ENCODE measurements around the gene VSX1.

VSX1 gene

DNA sequence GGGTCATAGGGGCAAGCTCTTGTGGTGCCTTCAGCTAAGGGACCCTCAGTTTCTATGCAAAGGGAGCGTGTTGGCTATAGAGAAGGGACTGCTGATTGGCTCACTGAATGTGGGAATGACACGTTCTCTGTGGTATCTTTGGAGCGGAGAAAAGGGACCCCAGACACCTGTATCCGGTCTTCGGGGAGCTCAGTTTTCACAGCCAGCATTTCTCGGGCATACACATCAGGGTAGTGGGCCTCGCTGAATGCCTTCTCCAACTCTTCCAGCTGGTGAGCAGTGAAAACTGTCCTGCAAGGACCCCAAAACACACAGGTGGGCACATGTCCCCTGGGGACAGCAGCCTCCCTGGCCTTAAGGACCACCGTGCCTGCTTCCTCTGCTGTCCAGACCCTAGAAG, 3.3 kb downstream of the VSX1 start:
- H3K36me3 ChIP-seq (ENCODE audit: control insufficient read depth, insufficient read depth, low read length), result no peaks in the 10 kb centered on the region
- H3K27ac ChIP-seq (ENCODE audit: insufficient read depth, low read depth, low read length, poor library complexity, severe bottlenecking), result no peak overlapping the region
- peaks cover 4% of the 10 kb centered on the region for H3K4me1 ChIP-seq (ENCODE audit: control insufficient read depth, insufficient read depth, low read length)
- 81 to 82% methylated on average over 8 of the region's 8 CpGs for WGBS, 2 experiments
- H3K4me3 ChIP-seq (ENCODE audit: insufficient read depth, low read depth, low read length), result no peak overlapping the region
- H3K9me3 ChIP-seq (ENCODE audit: control insufficient read depth, low read length), result no peaks in the 10 kb centered on the region
- H3K27me3 ChIP-seq (ENCODE audit: control insufficient read depth, insufficient read depth, low read length, poor library complexity, severe bottlenecking), result peaks cover 84% of the 10 kb centered on the region

GRCh38 chr20:25077610-25078169, 4.3 kb downstream of the VSX1 start:
- peaks cover 76% of the 10 kb centered on the region for H3K27me3 ChIP-seq (ENCODE audit: control insufficient read depth, insufficient read depth, low read length, poor library complexity, severe bottlenecking)
- H3K4me3 ChIP-seq (ENCODE audit: insufficient read depth, low read depth, low read length), result peak overlapping the region; percentile 7
- H3K36me3 ChIP-seq (ENCODE audit: control insufficient read depth, insufficient read depth, low read length), result no peaks in the 10 kb centered on the region
- WGBS, 2 experiments, result 5% methylated on average over 38 of the region's 38 CpGs
- no peaks in the 10 kb centered on the region for H3K9me3 ChIP-seq (ENCODE audit: control insufficient read depth, low read length)
- H3K27ac ChIP-seq (ENCODE audit: insufficient read depth, low read depth, low read length, poor library complexity, severe bottlenecking), result no peak overlapping the region
- peaks cover 4% of the 10 kb centered on the region for H3K4me1 ChIP-seq (ENCODE audit: control insufficient read depth, insufficient read depth, low read length)

GRCh38 chr20:25076731-25077609, 5.0 kb downstream of the VSX1 start:
- Histone ChIP-seq H3K27me3 (ENCODE audit: control insufficient read depth, insufficient read depth, low read length, poor library complexity, severe bottlenecking) (peaks cover 76% of the 10 kb centered on the region), H3K36me3 (ENCODE audit: control insufficient read depth, insufficient read depth, low read length) (no peaks in the 10 kb centered on the region), H3K4me3 (ENCODE audit: insufficient read depth, low read depth, low read length) (peak overlapping the region; percentile 7), H3K27ac (ENCODE audit: insufficient read depth, low read depth, low read length, poor library complexity, severe bottlenecking) (no peak overlapping the region), H3K9me3 (ENCODE audit: control insufficient read depth, low read length) (no peaks in the 10 kb centered on the region), H3K4me1 (ENCODE audit: control insufficient read depth, insufficient read depth, low read length) (peaks cover 4% of the 10 kb centered on the region)
- 41 to 44% methylated on average over 14 of the region's 14 CpGs for WGBS, 2 experiments

DNA sequence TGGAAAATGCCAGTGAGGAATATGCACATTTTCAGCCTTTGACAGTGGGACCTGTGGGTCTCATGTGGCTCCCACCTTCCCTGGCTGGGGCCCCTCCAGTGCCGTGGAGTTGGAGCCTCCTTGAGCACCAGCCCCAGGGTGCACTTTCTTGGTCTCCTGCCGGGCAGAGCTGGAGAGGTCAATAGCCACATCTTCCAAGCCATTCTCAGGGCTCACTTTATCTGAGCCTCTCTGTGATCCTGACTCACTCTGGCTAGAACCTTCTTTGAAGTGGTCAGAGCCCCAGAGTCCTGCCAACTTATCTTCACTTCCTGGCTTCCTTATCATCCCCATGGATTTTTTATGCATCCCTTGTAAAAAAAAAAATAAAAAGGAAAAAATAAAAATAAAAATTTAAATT, 5.7 kb downstream of the VSX1 start:
- peaks cover 76% of the 10 kb centered on the region for H3K27me3 ChIP-seq (ENCODE audit: control insufficient read depth, insufficient read depth, low read length, poor library complexity, severe bottlenecking)

GRCh38 chr20:25073544-25073943, 8.4 kb downstream of the VSX1 start:
- Histone ChIP-seq H3K27me3 (ENCODE audit: control insufficient read depth, insufficient read depth, low read length, poor library complexity, severe bottlenecking) (peaks cover 70% of the 10 kb centered on the region), H3K9me3 (ENCODE audit: control insufficient read depth, low read length) (no peaks in the 10 kb centered on the region), H3K4me1 (ENCODE audit: control insufficient read depth, insufficient read depth, low read length) (no peaks in the 10 kb centered on the region), H3K36me3 (ENCODE audit: control insufficient read depth, insufficient read depth, low read length) (no peaks in the 10 kb centered on the region), H3K27ac (ENCODE audit: insufficient read depth, low read depth, low read length, poor library complexity, severe bottlenecking) (no peak overlapping the region), H3K4me3 (ENCODE audit: insufficient read depth, low read depth, low read length) (no peak overlapping the region)
- 83 to 84% methylated on average over 9 of the region's 9 CpGs for WGBS, 2 experiments

More for the DNA sequence above, 5.7 kb downstream of the VSX1 start:
- no peaks in the 10 kb centered on the region for H3K4me1 ChIP-seq (ENCODE audit: control insufficient read depth, insufficient read depth, low read length)
- H3K9me3 ChIP-seq (ENCODE audit: control insufficient read depth, low read length), result no peaks in the 10 kb centered on the region
- H3K4me3 ChIP-seq (ENCODE audit: insufficient read depth, low read depth, low read length), result no peak overlapping the region
- no peaks in the 10 kb centered on the region for H3K36me3 ChIP-seq (ENCODE audit: control insufficient read depth, insufficient read depth, low read length)
- WGBS, 2 experiments, result 82 to 84% methylated on average over 2 of the region's 2 CpGs
- no peak overlapping the region for H3K27ac ChIP-seq (ENCODE audit: insufficient read depth, low read depth, low read length, poor library complexity, severe bottlenecking)

DNA sequence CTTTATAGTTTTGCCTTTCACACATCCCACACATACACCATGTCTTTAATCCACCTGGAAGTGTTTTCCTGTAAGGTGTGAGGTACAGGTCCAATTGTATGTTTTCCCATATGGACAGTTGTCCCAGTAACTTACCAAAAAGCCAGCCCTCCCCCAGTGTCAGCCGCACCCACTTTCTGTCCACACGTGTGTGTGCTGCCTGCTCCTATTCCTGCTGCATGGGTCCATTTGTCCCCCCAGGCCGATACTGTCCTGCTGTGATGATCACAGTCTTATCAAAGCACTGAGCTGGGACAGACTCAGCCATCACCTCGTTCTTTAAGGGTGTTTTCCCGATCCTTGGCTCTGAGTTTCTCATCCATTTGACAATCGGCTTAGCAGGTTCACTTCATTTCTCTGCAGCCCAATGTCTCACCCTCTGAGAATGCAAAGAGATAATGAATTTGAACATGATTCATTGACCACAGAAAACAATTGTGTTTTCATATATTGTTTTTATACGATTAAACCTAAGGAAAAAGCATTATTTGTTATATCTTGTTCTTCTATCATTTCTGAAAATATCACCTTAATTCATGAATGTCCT, 9.6 kb downstream of the VSX1 start:
- Histone ChIP-seq H3K27me3 (ENCODE audit: control insufficient read depth, insufficient read depth, low read length, poor library complexity, severe bottlenecking) (peaks cover 63% of the 10 kb centered on the region), H3K36me3 (ENCODE audit: control insufficient read depth, insufficient read depth, low read length) (no peaks in the 10 kb centered on the region), H3K9me3 (ENCODE audit: control insufficient read depth, low read length) (no peaks in the 10 kb centered on the region), H3K27ac (ENCODE audit: insufficient read depth, low read depth, low read length, poor library complexity, severe bottlenecking) (no peak overlapping the region), H3K4me1 (ENCODE audit: control insufficient read depth, insufficient read depth, low read length) (no peaks in the 10 kb centered on the region), H3K4me3 (ENCODE audit: insufficient read depth, low read depth, low read length) (no peak overlapping the region)
- 60 to 64% methylated on average over 6 of the region's 7 CpGs for WGBS, 2 experiments

- Histone ChIP-seq H3K36me3 (ENCODE audit: control insufficient read depth, insufficient read depth, low read length) (no peaks in the 10 kb centered on the region), H3K27me3 (ENCODE audit: control insufficient read depth, insufficient read depth, low read length, poor library complexity, severe bottlenecking) (peaks cover 57% of the 10 kb centered on the region), H3K4me1 (ENCODE audit: control insufficient read depth, insufficient read depth, low read length) (no peaks in the 10 kb centered on the region), H3K27ac (ENCODE audit: insufficient read depth, low read depth, low read length, poor library complexity, severe bottlenecking) (no peak overlapping the region), H3K4me3 (ENCODE audit: insufficient read depth, low read depth, low read length) (no peak overlapping the region), H3K9me3 (ENCODE audit: control insufficient read depth, low read length) (no peaks in the 10 kb centered on the region)
- WGBS, 2 experiments, result 32% methylated on average over 4 of the region's 4 CpGs
Observed at GRCh38 chr20:25071734-25072133, 10.2 kb downstream of the VSX1 start.

DNA sequence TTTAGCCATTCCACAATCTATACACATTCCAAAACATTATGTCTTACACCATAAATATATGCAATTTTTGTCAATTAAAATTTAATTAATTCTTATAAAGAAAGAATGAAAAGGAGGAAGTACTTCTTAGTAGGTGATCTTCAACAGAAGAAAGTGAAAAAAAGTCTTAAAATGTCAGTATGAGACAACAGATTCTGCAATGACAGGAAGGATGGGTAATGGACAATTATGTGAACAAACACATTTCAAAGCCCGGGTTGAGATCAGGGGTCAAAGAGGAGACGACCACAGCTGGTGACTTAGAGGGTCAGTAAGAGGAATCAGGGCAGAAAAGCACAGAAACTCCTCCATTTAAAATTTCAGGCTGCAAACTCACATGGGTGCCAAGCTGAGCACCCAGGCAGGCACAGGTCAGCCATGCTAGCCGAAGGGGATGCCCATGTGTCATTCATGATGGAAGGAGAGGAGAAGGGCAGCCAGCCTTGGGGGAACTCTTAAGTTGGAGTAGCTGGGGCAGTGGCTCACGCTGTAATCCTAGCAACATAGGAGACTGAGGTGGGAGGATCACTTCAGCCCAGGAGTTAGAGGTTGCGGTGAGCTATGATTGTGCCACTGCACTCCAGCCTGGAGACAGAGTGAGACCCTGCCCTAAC, 11.0 kb downstream of the VSX1 start:
- Histone ChIP-seq H3K27ac (ENCODE audit: insufficient read depth, low read depth, low read length, poor library complexity, severe bottlenecking) (no peak overlapping the region), H3K4me1 (ENCODE audit: control insufficient read depth, insufficient read depth, low read length) (no peaks in the 10 kb centered on the region), H3K4me3 (ENCODE audit: insufficient read depth, low read depth, low read length) (no peak overlapping the region), H3K27me3 (ENCODE audit: control insufficient read depth, insufficient read depth, low read length, poor library complexity, severe bottlenecking) (peaks cover 54% of the 10 kb centered on the region), H3K9me3 (ENCODE audit: control insufficient read depth, low read length) (no peaks in the 10 kb centered on the region), H3K36me3 (ENCODE audit: control insufficient read depth, insufficient read depth, low read length) (no peaks in the 10 kb centered on the region)
- 72 to 75% methylated on average over 5 of the region's 5 CpGs for WGBS, 2 experiments

GRCh38 chr20:25067102-25067987, 14.6 kb downstream of the VSX1 start:
- Histone ChIP-seq H3K4me1 (ENCODE audit: control insufficient read depth, insufficient read depth, low read length) (no peaks in the 10 kb centered on the region), H3K27me3 (ENCODE audit: control insufficient read depth, insufficient read depth, low read length, poor library complexity, severe bottlenecking) (peaks cover 72% of the 10 kb centered on the region), H3K4me3 (ENCODE audit: insufficient read depth, low read depth, low read length) (no peak overlapping the region), H3K36me3 (ENCODE audit: control insufficient read depth, insufficient read depth, low read length) (no peaks in the 10 kb centered on the region), H3K9me3 (ENCODE audit: control insufficient read depth, low read length) (no peaks in the 10 kb centered on the region), H3K27ac (ENCODE audit: insufficient read depth, low read depth, low read length, poor library complexity, severe bottlenecking) (no peak overlapping the region)
- 86 to 91% methylated on average over 18 of the region's 18 CpGs for WGBS, 2 experiments

Data from ectodermal cell (in vitro differentiated cells).